HAP-1 (cell line): ENCODE measurements around the gene NAALADL2.

Source experiments
- DNase-seq, 2 experiments: peaks; one replicate each; pipeline ENCODE4 v3.0.0-alpha.2; 2016 to 2020; ENCODE audit warnings: low spot score in 2 of 2
- H3K27me3 ChIP-seq: fragments of 250-450 bp; sonication (Bioruptor Pico); 2 replicates; pipeline ENCODE4 v1.5.1; 2020; ENCODE audit warnings: low read depth, mild to moderate bottlenecking, moderate library complexity
- H3K36me3 ChIP-seq: fragments of 250-450 bp; sonication (Bioruptor Pico); replicated peaks from 2 replicates; pipeline ENCODE4 v1.5.1; 2020; ENCODE audit warnings: mild to moderate bottlenecking
- H3K4me1 ChIP-seq: fragments of 250-450 bp; sonication (Bioruptor Pico); 2 replicates; pipeline ENCODE4 v1.5.1; 2020; ENCODE audit warnings: mild to moderate bottlenecking
- H3K4me3 ChIP-seq: fragments of 250-450 bp; sonication (Bioruptor Pico); 2 replicates; pipeline ENCODE4 v1.5.1; 2020; ENCODE audit warnings: mild to moderate bottlenecking, moderate library complexity
- H3K9me3 ChIP-seq: fragments of 250-450 bp; sonication (Bioruptor Pico); 2 replicates; pipeline ENCODE4 v1.5.1; 2020; ENCODE audit warnings: mild to moderate bottlenecking, moderate library complexity
- in situ Hi-C: fragments of 300-500 bp; cut with MboI; formaldehyde crosslinking; loops from 3 replicates; pipeline ENCODE4 v1.14.3; 2020; ENCODE audit warnings: low sequenced_read_pairs, inconsistent platforms, mixed read lengths

Gene NAALADL2

GRCh38 chr3:175207361-175207760, 348.2 kb downstream of the NAALADL2 start:
- Histone ChIP-seq H3K27me3 (no peaks in the 10 kb centered on the region), H3K4me3 (no peak overlapping the region), H3K36me3 (no peaks in the 10 kb centered on the region), H3K9me3 (no peaks in the 10 kb centered on the region), H3K4me1 (peaks cover 3% of the 10 kb centered on the region; the same call in 1 of the 2 replicates)
- DNase-seq = no peak
- in situ Hi-C loops = no loop called here

GRCh38 chr3:175208326-175208725, 349.2 kb downstream of the NAALADL2 start:
- no peaks in the 10 kb centered on the region for H3K27me3 ChIP-seq
- in situ Hi-C loops = no loop called here
- no peak overlapping the region for H3K4me3 ChIP-seq
- DNase-seq = no peak
- H3K36me3 ChIP-seq = no peaks in the 10 kb centered on the region
- peaks cover 3% of the 10 kb centered on the region; the same call in 1 of the 2 replicates for H3K4me1 ChIP-seq
- H3K9me3 ChIP-seq = no peaks in the 10 kb centered on the region

GRCh38 chr3:175211466-175211865, 352.3 kb downstream of the NAALADL2 start:
- Histone ChIP-seq H3K9me3 (no peaks in the 10 kb centered on the region), H3K36me3 (no peaks in the 10 kb centered on the region), H3K4me1 (peaks cover 3% of the 10 kb centered on the region; the same call in 1 of the 2 replicates), H3K27me3 (no peaks in the 10 kb centered on the region), H3K4me3 (no peak overlapping the region)
- DNase-seq = no peak
- in situ Hi-C loops = no loop called here

GRCh38 chr3:175212896-175213295, 353.8 kb downstream of the NAALADL2 start:
- Histone ChIP-seq H3K4me3 (no peak overlapping the region), H3K36me3 (no peaks in the 10 kb centered on the region), H3K9me3 (no peaks in the 10 kb centered on the region), H3K27me3 (no peaks in the 10 kb centered on the region), H3K4me1 (peaks cover 3% of the 10 kb centered on the region; the same call in 1 of the 2 replicates)
- DNase-seq = no peak
- in situ Hi-C loops = no loop called here

GRCh38 chr3:175214216-175214615, 355.1 kb downstream of the NAALADL2 start:
- no peaks in the 10 kb centered on the region for H3K36me3 ChIP-seq
- no peaks in the 10 kb centered on the region for H3K27me3 ChIP-seq
- in situ Hi-C loops = no loop called here
- no peaks in the 10 kb centered on the region for H3K4me1 ChIP-seq
- no peak for DNase-seq
- H3K4me3 ChIP-seq = no peak overlapping the region
- no peaks in the 10 kb centered on the region for H3K9me3 ChIP-seq

GRCh38 chr3:175215833-175216232, 356.7 kb downstream of the NAALADL2 start:
- in situ Hi-C loops = no loop called here
- no peaks in the 10 kb centered on the region for H3K4me1 ChIP-seq
- no peaks in the 10 kb centered on the region for H3K27me3 ChIP-seq
- no peaks in the 10 kb centered on the region for H3K36me3 ChIP-seq
- DNase-seq = no peak
- no peak overlapping the region for H3K4me3 ChIP-seq
- H3K9me3 ChIP-seq = no peaks in the 10 kb centered on the region

- no peak for DNase-seq
- no peaks in the 10 kb centered on the region for H3K4me1 ChIP-seq
- no peaks in the 10 kb centered on the region for H3K27me3 ChIP-seq
- in situ Hi-C loops = no loop called here
- no peaks in the 10 kb centered on the region for H3K9me3 ChIP-seq
- H3K4me3 ChIP-seq = no peak overlapping the region
- H3K36me3 ChIP-seq = no peaks in the 10 kb centered on the region
Measured at GRCh38 chr3:175222356-175222755, 363.2 kb downstream of the NAALADL2 start.

- no peak for DNase-seq
- H3K4me3 ChIP-seq = no peak overlapping the region
Measured at GRCh38 chr3:175224051-175224450, 364.9 kb downstream of the NAALADL2 start.

GRCh38 chr3:175226444-175226843, 367.3 kb downstream of the NAALADL2 start:
- no peak overlapping the region for H3K4me3 ChIP-seq
- no peaks in the 10 kb centered on the region for H3K4me1 ChIP-seq
- H3K27me3 ChIP-seq = no peaks in the 10 kb centered on the region
- no peak for DNase-seq
- in situ Hi-C loops = no loop called here
- H3K36me3 ChIP-seq = no peaks in the 10 kb centered on the region
- no peaks in the 10 kb centered on the region for H3K9me3 ChIP-seq

More at GRCh38 chr3:175224051-175224450, 364.9 kb downstream of the NAALADL2 start:
- H3K9me3 ChIP-seq = no peaks in the 10 kb centered on the region
- in situ Hi-C loops = no loop called here
- H3K36me3 ChIP-seq = no peaks in the 10 kb centered on the region
- no peaks in the 10 kb centered on the region for H3K4me1 ChIP-seq
- no peaks in the 10 kb centered on the region for H3K27me3 ChIP-seq

GRCh38 chr3:175227126-175227525, 368.0 kb downstream of the NAALADL2 start:
- no peak overlapping the region for H3K4me3 ChIP-seq
- H3K36me3 ChIP-seq = no peaks in the 10 kb centered on the region
- in situ Hi-C loops = no loop called here
- H3K9me3 ChIP-seq = no peaks in the 10 kb centered on the region
- no peaks in the 10 kb centered on the region for H3K27me3 ChIP-seq
- no peak for DNase-seq
- H3K4me1 ChIP-seq = no peaks in the 10 kb centered on the region

GRCh38 chr3:175233957-175234940, 375.1 kb downstream of the NAALADL2 start:
- Histone ChIP-seq H3K9me3 (no peaks in the 10 kb centered on the region), H3K4me3 (no peak overlapping the region), H3K4me1 (no peaks in the 10 kb centered on the region), H3K27me3 (no peaks in the 10 kb centered on the region), H3K36me3 (no peaks in the 10 kb centered on the region)
- DNase-seq = no peak
- in situ Hi-C loops = no loop called here

GRCh38 chr3:175238801-175239200, 379.7 kb downstream of the NAALADL2 start:
- peak in 1 of 2 experiments; percentile 9 for DNase-seq
- Histone ChIP-seq H3K27me3 (no peaks in the 10 kb centered on the region), H3K4me3 (no peak overlapping the region), H3K9me3 (no peaks in the 10 kb centered on the region), H3K36me3 (no peaks in the 10 kb centered on the region), H3K4me1 (no peaks in the 10 kb centered on the region)
- in situ Hi-C loops = no loop called here

- Histone ChIP-seq H3K9me3 (no peaks in the 10 kb centered on the region), H3K4me3 (no peak overlapping the region)
- in situ Hi-C loops = no loop called here
Measured at GRCh38 chr3:175240921-175241320, 381.8 kb downstream of the NAALADL2 start.

GRCh38 chr3:175242243-175242642, 383.1 kb downstream of the NAALADL2 start:
- Histone ChIP-seq H3K27me3 (no peaks in the 10 kb centered on the region), H3K4me3 (no peak overlapping the region), H3K36me3 (no peaks in the 10 kb centered on the region), H3K4me1 (no peaks in the 10 kb centered on the region), H3K9me3 (no peaks in the 10 kb centered on the region)
- DNase-seq = no peak
- in situ Hi-C loops = no loop called here

More at GRCh38 chr3:175240921-175241320, 381.8 kb downstream of the NAALADL2 start:
- DNase-seq = no peak
- H3K36me3 ChIP-seq = no peaks in the 10 kb centered on the region
- no peaks in the 10 kb centered on the region for H3K4me1 ChIP-seq
- H3K27me3 ChIP-seq = no peaks in the 10 kb centered on the region
